Keratinocyte (primary cell): ENCODE results near the gene FTL.

Source experiments
- EZH2 ChIP-seq: IDR thresholded peaks from one replicate; pipeline ENCODE4 v1.6.1; 2012; ENCODE audit warnings: inconsistent platforms, mild to moderate bottlenecking, low read length, moderate library complexity
- TF ChIP-seq, protein P1 (sequence below), 3 experiments: IDR thresholded peaks in 1 of 3; conservative IDR thresholded peaks in 1 of 3; optimal IDR thresholded peaks in 1 of 3; 2 replicates in 2 of 3; 3 replicates in 1 of 3; pipeline versions ENCODE3 to v1.5.1; 2011; ENCODE audit warnings: low read length in 3 of 3, mild to moderate bottlenecking in 3 of 3, moderate library complexity in 2 of 3, control low read depth in 1 of 3, inconsistent platforms in 1 of 3; ENCODE audit not compliant: insufficient read depth in 2 of 3; ENCODE audit errors: extremely low read depth in 1 of 3

DNA sequence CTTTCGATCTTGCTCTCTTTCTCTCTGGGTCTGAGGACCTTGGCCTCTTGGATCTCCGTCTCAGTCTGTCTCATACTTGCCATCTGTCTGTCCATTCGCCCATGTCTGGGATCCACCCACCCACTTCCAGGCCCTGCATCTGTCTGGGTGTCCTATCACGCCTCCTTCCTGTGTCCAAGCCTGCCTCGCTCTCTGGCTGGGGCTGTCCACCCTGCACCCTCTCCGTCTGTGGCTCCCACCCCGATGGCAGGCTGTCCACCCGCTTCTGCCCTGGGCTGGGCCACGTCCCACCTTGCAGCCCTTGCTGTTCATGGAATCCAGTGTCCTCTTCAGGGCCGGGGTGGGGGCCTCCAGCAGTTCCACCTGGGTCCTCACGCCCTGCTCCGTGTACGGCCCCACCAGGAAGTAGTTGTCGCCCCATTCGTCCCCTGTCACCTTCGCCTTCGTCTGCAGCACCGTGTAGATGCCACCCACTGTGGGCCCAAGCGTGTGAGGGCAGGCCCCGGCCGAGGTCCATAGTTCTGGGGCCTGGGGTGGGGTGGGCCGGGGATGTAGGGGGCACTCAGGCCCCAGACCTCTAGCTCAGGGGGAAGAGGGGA is 26.0 kb downstream of the FTL start:
- TF ChIP-seq, protein P1, sequence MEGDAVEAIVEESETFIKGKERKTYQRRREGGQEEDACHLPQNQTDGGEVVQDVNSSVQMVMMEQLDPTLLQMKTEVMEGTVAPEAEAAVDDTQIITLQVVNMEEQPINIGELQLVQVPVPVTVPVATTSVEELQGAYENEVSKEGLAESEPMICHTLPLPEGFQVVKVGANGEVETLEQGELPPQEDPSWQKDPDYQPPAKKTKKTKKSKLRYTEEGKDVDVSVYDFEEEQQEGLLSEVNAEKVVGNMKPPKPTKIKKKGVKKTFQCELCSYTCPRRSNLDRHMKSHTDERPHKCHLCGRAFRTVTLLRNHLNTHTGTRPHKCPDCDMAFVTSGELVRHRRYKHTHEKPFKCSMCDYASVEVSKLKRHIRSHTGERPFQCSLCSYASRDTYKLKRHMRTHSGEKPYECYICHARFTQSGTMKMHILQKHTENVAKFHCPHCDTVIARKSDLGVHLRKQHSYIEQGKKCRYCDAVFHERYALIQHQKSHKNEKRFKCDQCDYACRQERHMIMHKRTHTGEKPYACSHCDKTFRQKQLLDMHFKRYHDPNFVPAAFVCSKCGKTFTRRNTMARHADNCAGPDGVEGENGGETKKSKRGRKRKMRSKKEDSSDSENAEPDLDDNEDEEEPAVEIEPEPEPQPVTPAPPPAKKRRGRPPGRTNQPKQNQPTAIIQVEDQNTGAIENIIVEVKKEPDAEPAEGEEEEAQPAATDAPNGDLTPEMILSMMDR (optimal IDR thresholded peaks at IDR 0.05 in 1 of 3, IDR thresholded peaks at IDR 0.05 in 1 of 3, conservative IDR thresholded peaks at IDR 0.05 in 1 of 3; ENCODE audit: extremely low read depth in 1 of 3, insufficient read depth in 2 of 3, low read length in 3 of 3), result no peak
- TF ChIP-seq EZH2, result no peak
